ENCODE data around the gene ARHGAP36. TPM values are rescaled to one million over a fixed set of nuclear protein-coding genes. Genes with fewer than 3 reads are reported as not detected.

Gene ARHGAP36
- total and polyA plus RNA-seq, 9 of the 15 experiments (the other 6 are each of a cell fraction or from before 2014, with no cell fraction given) = not detected

DNA sequence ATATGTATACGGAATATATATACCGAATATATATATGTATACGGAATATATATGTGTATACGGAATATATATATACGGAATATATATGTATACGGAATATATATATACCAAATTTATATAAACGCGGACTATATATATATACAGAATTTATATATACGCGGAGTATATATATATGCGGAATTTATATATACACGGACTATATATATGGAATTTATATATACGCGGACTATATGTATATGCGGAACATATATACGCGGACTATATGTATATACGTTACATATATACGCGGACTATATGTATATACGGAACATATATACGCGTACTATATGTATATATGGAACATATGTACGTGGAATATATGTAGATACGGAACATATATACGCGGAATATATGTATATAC, 78.6 kb downstream of the ARHGAP36 start (continued):
- TF ChIP-seq, protein P1, sequence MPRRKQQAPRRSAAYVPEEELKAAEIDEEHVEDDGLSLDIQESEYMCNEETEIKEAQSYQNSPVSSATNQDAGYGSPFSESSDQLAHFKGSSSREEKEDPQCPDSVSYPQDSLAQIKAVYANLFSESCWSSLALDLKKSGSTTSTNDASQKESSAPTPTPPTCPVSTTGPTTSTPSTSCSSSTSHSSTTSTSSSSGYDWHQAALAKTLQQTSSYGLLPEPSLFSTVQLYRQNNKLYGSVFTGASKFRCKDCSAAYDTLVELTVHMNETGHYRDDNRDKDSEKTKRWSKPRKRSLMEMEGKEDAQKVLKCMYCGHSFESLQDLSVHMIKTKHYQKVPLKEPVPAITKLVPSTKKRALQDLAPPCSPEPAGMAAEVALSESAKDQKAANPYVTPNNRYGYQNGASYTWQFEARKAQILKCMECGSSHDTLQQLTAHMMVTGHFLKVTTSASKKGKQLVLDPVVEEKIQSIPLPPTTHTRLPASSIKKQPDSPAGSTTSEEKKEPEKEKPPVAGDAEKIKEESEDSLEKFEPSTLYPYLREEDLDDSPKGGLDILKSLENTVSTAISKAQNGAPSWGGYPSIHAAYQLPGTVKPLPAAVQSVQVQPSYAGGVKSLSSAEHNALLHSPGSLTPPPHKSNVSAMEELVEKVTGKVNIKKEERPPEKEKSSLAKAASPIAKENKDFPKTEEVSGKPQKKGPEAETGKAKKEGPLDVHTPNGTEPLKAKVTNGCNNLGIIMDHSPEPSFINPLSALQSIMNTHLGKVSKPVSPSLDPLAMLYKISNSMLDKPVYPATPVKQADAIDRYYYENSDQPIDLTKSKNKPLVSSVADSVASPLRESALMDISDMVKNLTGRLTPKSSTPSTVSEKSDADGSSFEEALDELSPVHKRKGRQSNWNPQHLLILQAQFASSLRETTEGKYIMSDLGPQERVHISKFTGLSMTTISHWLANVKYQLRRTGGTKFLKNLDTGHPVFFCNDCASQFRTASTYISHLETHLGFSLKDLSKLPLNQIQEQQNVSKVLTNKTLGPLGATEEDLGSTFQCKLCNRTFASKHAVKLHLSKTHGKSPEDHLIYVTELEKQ (CRISPR knock-in tag; IDR thresholded peaks at IDR 0.05) = peak; percentile 65
- TF ChIP-seq ARNT (IDR thresholded peaks at IDR 0.05) (no peak), KDM2B (CRISPR knock-in tag; IDR thresholded peaks at IDR 0.05) (no peak), ETV1 (tag; conservative IDR thresholded peaks at IDR 0.05; ENCODE audit: low read depth) (no peak), ZNF3 (CRISPR knock-in tag; IDR thresholded peaks at IDR 0.05) (no peak), TRIM24 (IDR thresholded peaks at IDR 0.05) (no peak), HOXB6 (CRISPR knock-in tag; IDR thresholded peaks at IDR 0.05; ENCODE audit: borderline replicate concordance) (peak; percentile 53; the same call in 1 of the 2 replicates), ZNF140 (CRISPR knock-in tag; IDR thresholded peaks at IDR 0.05) (peak; percentile 84; the same call in 1 of the 2 replicates), HDAC6 (IDR thresholded peaks at IDR 0.05; ENCODE audit: low read depth, low read length) (no peak), CEBPG (CRISPR knock-in tag; IDR thresholded peaks at IDR 0.05) (no peak), CEBPG (tag; conservative IDR thresholded peaks at IDR 0.05 in 1 of 2, IDR thresholded peaks at IDR 0.05 in 1 of 2) (0 out of 4 replicates have a peak, but pooled peaks of 1 of the 2 experiments have one; percentile 27), MTF1 (CRISPR knock-in tag; IDR thresholded peaks at IDR 0.05; ENCODE audit: borderline replicate concordance) (peak; percentile 68; the same call in 1 of the 2 replicates), ZNF764 (CRISPR knock-in tag; IDR thresholded peaks at IDR 0.05; ENCODE audit: low read depth) (no peak), SLC30A9 (CRISPR knock-in tag; IDR thresholded peaks at IDR 0.05) (peak; percentile 73; the same call in 1 of the 2 replicates), E2F3 (CRISPR knock-in tag; IDR thresholded peaks at IDR 0.05) (no peak), ELF1 (tag; IDR thresholded peaks at IDR 0.05) (no peak)
- TF ChIP-seq, protein P2, sequence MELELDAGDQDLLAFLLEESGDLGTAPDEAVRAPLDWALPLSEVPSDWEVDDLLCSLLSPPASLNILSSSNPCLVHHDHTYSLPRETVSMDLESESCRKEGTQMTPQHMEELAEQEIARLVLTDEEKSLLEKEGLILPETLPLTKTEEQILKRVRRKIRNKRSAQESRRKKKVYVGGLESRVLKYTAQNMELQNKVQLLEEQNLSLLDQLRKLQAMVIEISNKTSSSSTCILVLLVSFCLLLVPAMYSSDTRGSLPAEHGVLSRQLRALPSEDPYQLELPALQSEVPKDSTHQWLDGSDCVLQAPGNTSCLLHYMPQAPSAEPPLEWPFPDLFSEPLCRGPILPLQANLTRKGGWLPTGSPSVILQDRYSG (tag; conservative IDR thresholded peaks at IDR 0.05; ENCODE audit: low read depth) = no peak

All from K562 (cell line).